Neutrophil (primary cell): ENCODE data around the gene LMX1A.

Experiments used
- H3K27ac ChIP-seq: fragments of 200-600 bp; sonication (generic); 2 replicates; pipeline ENCODE4 v1.5.1; 2016; ENCODE audit warnings: mild to moderate bottlenecking, moderate library complexity
- H3K27me3 ChIP-seq: fragments of 200-600 bp; sonication (generic); 2 replicates; pipeline ENCODE4 v1.6.0; 2016; ENCODE audit warnings: mild to moderate bottlenecking
- H3K36me3 ChIP-seq: fragments of 200-600 bp; sonication (generic); 2 replicates; pipeline ENCODE4 v1.5.1; 2017
- H3K4me1 ChIP-seq, 2 experiments: fragments of 200-600 bp in 1 of 2; sonication (generic) in 1 of 2; 1 replicate in 1 of 2; 2 replicates in 1 of 2; pipeline versions ENCODE4 v1.5.1 to v1.6.1; 2013 to 2016; ENCODE audit warnings: low read depth in 1 of 2, low read length in 1 of 2, mild to moderate bottlenecking in 1 of 2, moderate library complexity in 1 of 2; ENCODE audit not compliant: control insufficient read depth in 1 of 2, insufficient read depth in 1 of 2
- H3K4me3 ChIP-seq, 2 experiments: fragments of 200-600 bp in 1 of 2; sonication (generic) in 1 of 2; 1 replicate in 1 of 2; 2 replicates in 1 of 2; pipeline ENCODE4 v1.5.1; 2013 to 2016; ENCODE audit warnings: low read depth in 1 of 2, low read length in 1 of 2, mild to moderate bottlenecking in 1 of 2, moderate library complexity in 1 of 2
- H3K9me3 ChIP-seq: fragments of 200-600 bp; sonication (generic); 2 replicates; pipeline ENCODE4 v1.5.1; 2016
- TF ChIP-seq, protein P1 (sequence below): fragments of 200-600 bp; sonication (generic); IDR thresholded peaks from 2 replicates; pipeline ENCODE4 v1.5.1; 2016; ENCODE audit warnings: antibody characterized with exemption

Gene LMX1A

DNA sequence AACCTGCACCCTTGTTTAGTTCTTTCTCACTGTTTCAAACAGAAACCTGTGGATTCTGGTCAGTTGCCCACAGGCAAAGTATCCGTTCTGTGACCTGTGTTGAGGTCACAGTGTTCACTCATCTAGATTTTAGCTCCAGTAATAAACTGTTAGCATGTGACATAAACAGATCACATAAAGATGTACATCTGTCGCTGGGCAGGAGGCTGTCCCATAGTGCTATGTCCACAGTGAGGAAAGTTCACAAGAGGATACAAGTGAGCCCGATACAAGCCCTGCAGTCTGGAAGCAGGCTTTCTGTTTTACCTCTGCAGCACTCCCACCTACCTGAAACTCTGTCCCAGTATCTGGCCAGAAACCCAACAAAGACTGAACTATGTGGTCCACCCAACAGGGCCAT is 28.4 kb downstream of the LMX1A start:
- Histone ChIP-seq H3K4me3 (no peak overlapping the region), H3K27ac (no peak overlapping the region), H3K4me1 (no peaks in the 10 kb centered on the region), H3K36me3 (no peaks in the 10 kb centered on the region), H3K27me3 (peaks cover 5% of the 10 kb centered on the region), H3K9me3 (no peaks in the 10 kb centered on the region)
- TF ChIP-seq, protein P1, sequence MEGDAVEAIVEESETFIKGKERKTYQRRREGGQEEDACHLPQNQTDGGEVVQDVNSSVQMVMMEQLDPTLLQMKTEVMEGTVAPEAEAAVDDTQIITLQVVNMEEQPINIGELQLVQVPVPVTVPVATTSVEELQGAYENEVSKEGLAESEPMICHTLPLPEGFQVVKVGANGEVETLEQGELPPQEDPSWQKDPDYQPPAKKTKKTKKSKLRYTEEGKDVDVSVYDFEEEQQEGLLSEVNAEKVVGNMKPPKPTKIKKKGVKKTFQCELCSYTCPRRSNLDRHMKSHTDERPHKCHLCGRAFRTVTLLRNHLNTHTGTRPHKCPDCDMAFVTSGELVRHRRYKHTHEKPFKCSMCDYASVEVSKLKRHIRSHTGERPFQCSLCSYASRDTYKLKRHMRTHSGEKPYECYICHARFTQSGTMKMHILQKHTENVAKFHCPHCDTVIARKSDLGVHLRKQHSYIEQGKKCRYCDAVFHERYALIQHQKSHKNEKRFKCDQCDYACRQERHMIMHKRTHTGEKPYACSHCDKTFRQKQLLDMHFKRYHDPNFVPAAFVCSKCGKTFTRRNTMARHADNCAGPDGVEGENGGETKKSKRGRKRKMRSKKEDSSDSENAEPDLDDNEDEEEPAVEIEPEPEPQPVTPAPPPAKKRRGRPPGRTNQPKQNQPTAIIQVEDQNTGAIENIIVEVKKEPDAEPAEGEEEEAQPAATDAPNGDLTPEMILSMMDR: no peak

DNA sequence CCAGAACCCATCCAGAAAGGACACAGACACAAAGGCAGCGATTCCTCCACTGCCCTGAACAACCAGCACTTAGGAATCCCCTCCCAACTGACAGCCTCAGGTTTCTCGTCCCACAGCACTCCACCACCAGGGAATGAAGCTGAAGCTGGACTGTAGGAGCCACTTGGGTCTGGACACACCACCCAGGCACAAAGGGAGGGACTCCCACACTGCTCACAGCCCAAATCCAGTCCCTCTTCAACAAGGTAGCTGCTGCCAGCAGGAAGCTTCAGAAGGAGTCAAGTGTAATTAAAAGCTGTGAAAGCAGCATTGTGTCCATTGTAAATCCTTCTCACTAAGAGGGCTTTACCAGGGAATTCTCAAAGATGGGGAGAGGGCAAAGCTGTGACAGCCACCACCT is 29.0 kb downstream of the LMX1A start:
- Histone ChIP-seq H3K4me1 (no peaks in the 10 kb centered on the region), H3K27me3 (peaks cover 5% of the 10 kb centered on the region), H3K4me3 (no peak overlapping the region), H3K27ac (no peak overlapping the region), H3K36me3 (no peaks in the 10 kb centered on the region), H3K9me3 (no peaks in the 10 kb centered on the region)
- TF ChIP-seq, protein P1: no peak

DNA sequence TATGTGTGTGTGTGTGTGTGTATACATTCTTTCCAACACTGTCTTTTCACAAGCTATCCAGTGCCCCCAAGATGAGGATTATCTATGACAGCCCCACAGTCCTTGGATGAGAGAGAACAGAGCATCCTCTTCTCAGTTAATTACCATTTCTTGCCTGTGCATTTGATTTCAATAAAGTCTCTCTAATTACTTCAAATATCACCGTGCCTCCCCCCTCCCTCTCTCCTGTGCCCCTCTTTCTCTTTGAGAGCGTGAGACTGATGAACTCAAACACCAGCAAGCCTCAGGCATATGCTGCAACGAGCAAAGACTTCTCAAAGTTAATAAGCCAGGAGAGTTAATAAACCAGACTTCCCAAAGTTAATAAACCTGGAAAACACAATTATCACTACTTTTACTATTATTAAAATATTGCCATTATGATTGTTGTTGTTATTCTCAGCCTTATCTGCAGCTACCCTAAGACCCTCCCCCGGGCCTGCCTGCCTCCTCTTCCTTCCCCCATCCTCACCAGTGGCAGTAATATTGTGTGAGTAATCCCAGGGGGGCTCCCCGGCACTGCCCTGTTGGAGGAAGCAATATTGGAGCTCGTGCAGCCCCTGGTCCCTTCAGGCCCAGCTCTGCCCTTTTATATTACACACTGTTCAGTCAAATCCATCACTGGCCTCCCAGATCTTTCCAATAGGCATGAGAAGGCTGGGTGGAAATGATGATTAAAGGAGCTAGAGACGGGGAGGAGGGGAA is 30.9 kb downstream of the LMX1A start:
- H3K36me3 ChIP-seq: no peaks in the 10 kb centered on the region
- H3K9me3 ChIP-seq: no peaks in the 10 kb centered on the region
- TF ChIP-seq, protein P1: no peak
- H3K27me3 ChIP-seq: peaks cover 5% of the 10 kb centered on the region
- no peak overlapping the region for H3K4me3 ChIP-seq
- H3K27ac ChIP-seq: no peak overlapping the region
- H3K4me1 ChIP-seq: no peaks in the 10 kb centered on the region

DNA sequence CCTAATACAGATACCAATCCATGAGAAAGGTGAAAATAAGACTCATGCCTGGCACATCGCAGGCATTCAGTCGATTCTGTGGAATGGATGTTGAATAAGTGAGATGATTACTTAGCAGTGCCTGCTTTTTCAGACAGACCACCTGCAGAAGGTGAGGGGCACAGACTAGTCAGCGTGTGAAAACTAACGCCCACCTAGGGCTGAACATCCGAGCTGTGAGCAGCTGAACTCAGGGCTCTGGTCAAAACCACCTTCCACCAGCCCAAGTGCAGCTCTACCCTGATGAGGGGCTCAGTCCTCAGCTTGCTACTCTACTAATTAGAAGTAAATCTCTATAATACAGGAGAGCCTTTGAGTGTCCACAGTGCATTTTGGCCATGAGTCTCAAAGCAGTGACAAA is 32.5 kb downstream of the LMX1A start:
- H3K27me3 ChIP-seq: peaks cover 5% of the 10 kb centered on the region
- no peaks in the 10 kb centered on the region for H3K9me3 ChIP-seq
- TF ChIP-seq, protein P1: no peak

DNA sequence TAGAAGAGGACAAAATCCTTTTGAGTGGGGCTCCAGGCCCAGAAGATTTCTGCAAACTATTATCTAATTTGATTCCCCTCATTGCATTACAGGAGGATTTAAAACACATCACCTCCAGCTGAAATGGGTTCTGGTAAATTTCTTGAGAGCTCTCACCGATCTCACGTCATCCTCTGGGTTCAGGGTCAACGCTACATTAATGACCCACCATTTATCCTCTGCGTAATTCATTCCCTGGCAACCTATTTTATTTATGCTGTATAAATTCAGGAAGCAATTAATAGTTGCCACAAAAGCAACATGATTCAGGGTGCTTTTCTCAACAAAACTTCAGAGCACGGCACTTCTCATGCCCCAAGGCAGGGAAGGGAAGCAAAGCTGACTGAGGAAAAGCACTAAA is 38.9 kb downstream of the LMX1A start:
- Histone ChIP-seq H3K4me1 (no peaks in the 10 kb centered on the region), H3K27ac (no peak overlapping the region), H3K27me3 (no peaks in the 10 kb centered on the region), H3K4me3 (no peak overlapping the region), H3K9me3 (no peaks in the 10 kb centered on the region), H3K36me3 (no peaks in the 10 kb centered on the region)
- TF ChIP-seq, protein P1: no peak

More for the DNA sequence above, 32.5 kb downstream of the LMX1A start:
- no peaks in the 10 kb centered on the region for H3K4me1 ChIP-seq
- H3K36me3 ChIP-seq: no peaks in the 10 kb centered on the region
- H3K4me3 ChIP-seq: no peak overlapping the region
- no peak overlapping the region for H3K27ac ChIP-seq
